HG02798 (cell line): ENCODE measurements around the gene TMEM156.
"Not testable (repeated sequence)": the region's sequence is repeated elsewhere in the genome, so short reads cannot be mapped to it uniquely, and the experiment has no call there.

ENCODE experiments used
- ATAC-seq: cut with Tn5 transposase; IDR thresholded peaks from one replicate; pipeline ENCODE4 v1.9.1; 2021; ENCODE audit warnings: mild to moderate bottlenecking; ENCODE audit not compliant: unreplicated experiment, poor library complexity

TMEM156 gene

GRCh38 chr4:39002058-39002457 is 30.2 kb downstream of the TMEM156 start:
- not testable (repeated sequence) for ATAC-seq

DNA sequence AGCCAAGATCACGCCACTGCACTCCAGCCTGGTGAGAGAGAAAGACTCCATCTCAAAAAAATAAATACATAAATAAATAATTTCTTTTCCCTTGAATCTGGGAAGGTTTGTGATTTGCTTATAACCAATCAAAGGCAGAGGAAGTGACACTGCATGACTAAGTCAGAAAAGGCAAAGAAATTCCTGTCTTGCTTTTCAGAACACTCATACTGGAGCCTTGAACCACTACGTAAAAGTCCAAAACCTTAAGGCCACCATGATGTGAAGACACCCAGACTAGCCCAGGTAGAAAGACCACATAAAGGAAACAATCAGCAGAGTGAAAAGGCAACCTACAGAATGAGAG is 36.6 kb downstream of the TMEM156 start:
- ATAC-seq: no peak

DNA sequence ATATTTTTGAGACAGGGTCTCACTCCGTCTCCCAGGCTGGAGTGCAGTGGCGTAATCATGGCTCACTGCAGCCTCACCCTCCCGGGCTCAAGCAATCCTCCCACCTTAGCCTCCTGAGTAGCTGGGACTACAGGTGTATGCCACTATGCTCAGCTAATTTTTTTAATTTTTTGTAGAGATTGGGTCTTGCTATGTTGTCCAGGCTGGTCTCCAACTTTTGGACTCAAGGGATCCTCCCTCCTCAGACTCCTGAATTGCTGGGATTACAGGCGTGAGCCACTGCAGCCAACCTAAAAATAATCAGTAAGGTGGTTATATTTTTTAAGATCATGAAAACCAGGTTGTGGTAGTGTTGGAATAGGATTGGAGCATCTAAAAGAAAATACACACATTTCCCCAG is 38.1 kb downstream of the TMEM156 start:
- ATAC-seq: no peak

- ATAC-seq: no peak
Measured at GRCh38 chr4:38993683-38994082, 38.5 kb downstream of the TMEM156 start.

GRCh38 chr4:38990241-38990640 is 42.0 kb downstream of the TMEM156 start:
- ATAC-seq: no peak

GRCh38 chr4:38989487-38989886 is 42.7 kb downstream of the TMEM156 start:
- no peak for ATAC-seq

DNA sequence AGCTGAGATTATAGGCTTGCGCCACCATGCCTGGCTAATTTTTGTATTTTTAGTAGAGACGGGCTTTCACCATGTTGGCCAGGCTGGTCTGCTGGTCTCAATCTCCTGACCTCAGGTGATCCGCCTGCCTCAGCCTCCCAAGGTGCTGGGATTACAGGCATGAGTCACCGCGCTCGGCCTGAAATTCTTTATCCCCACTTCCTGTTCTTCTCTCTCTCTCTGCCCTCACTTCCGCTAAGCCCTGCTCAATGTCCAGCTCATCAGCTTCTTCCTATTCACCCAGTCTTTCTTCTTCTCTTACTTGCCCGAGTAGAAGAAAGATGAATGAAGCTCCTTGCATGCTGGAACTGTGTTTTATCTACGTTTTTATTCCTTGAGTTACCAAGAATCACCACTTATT is 43.9 kb downstream of the TMEM156 start:
- not testable (repeated sequence) for ATAC-seq

- no peak for ATAC-seq
Measured at GRCh38 chr4:38987491-38987890, 44.7 kb downstream of the TMEM156 start.

GRCh38 chr4:38985410-38986100 is 46.7 kb downstream of the TMEM156 start:
- ATAC-seq: no peak

GRCh38 chr4:38983787-38984598 is 48.2 kb downstream of the TMEM156 start:
- no peak for ATAC-seq

- no peak for ATAC-seq
Measured at GRCh38 chr4:38983291-38983690, 48.9 kb downstream of the TMEM156 start.

GRCh38 chr4:38982361-38983095 is 49.7 kb downstream of the TMEM156 start:
- no peak for ATAC-seq

DNA sequence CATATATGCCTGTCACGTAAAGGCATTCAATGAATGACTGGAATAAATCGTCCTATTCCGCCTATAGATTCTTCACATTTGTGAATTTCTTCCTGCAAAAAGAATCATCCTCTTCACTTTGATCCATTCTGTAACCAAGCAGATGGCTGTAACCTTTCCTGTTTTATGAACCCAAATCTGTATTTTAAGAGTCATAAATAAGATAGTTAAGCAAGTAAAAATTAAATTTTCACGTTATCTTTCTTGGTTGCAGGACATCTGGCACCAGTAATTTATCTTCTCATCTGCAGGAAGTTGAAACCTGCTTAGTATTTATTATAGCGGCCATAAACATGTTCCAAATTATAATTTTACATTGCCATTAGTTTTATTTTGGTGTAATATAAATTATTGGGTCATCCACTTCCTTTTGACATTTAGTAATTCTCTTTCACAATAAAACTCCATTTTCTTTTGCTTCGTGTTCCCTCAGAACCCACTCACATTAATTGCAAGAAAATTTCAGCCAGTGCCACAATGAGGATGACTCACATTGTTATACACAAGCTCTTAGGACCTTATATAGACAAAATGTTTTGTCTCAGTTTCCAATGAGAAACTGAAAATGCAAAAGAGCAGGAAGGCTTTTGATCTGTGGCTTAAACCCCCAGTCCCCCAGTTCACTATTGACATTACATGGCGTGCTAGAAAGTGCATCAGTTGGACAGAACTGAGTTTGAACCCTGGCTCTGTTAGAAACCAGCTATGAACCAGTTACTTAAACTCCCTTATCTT is 51.1 kb downstream of the TMEM156 start:
- no peak for ATAC-seq

GRCh38 chr4:38979511-38980230 is 52.5 kb downstream of the TMEM156 start:
- ATAC-seq: no peak

- no peak for ATAC-seq
Measured at GRCh38 chr4:38979081-38979480, 53.1 kb downstream of the TMEM156 start.

DNA sequence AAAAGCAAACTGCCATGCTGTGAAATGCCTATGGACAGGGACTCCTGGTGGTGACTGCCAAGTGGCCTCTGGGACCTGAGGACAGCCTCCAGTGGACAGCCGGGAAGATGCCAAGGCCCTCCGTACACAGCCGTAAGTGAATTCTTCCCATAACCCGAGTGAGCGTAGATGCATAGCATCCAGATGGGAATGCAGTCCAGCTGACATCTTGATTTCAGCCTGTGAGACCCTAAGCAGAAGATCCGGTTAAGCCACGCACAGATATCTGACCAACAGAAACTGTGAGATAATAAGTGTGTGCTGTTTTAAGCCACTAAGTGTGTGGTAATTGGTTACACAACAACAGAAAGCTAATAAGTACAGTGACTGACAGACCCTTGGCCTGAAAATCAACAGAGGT is 55.9 kb downstream of the TMEM156 start:
- ATAC-seq: no peak

- ATAC-seq: no peak
Measured at GRCh38 chr4:38968668-38969067, 63.5 kb downstream of the TMEM156 start.

- ATAC-seq: no peak
Measured at GRCh38 chr4:38967260-38968095, 64.7 kb downstream of the TMEM156 start.

DNA sequence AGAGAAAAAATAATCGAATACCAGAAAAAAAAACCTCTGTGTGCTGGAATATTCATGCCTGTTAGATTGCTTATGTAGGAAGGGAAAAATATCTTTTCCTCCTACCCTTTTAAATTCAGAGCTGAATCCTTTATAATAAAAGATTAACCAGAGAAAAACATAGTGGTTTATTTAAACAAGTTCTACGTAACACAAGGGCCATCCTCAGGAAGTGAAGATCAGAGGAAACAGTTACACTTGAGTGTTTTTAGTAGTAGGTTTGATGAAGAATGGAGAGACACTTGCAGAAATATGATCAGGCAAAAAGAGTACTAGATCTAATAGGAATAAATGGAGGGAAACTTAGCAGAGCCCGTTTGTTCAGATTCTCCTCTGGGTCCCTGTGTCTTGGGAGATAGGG is 66.3 kb downstream of the TMEM156 start:
- no peak for ATAC-seq
